Hepatocyte (in vitro differentiated cells): ENCODE measurements around the gene ABLIM2.

Experiments
- CTCF ChIP-seq: fragments of 200-600 bp; sonication (generic); IDR thresholded peaks from 2 replicates; pipeline ENCODE4 v1.5.1; 2016; ENCODE audit warnings: antibody characterized with exemption, mild to moderate bottlenecking; ENCODE audit not compliant: poor library complexity
- EZH2 ChIP-seq: fragments of 200-600 bp; sonication (generic); IDR thresholded peaks from 2 replicates; pipeline ENCODE4 v1.6.1; 2016; ENCODE audit warnings: antibody characterized with exemption, mild to moderate bottlenecking, borderline replicate concordance
- EZH2phosphoT487 ChIP-seq: fragments of 200-600 bp; sonication (generic); IDR thresholded peaks from one replicate; pipeline ENCODE4 v1.6.1; 2018; ENCODE audit warnings: antibody characterized with exemption, mild to moderate bottlenecking, low read depth, moderate library complexity; ENCODE audit not compliant: unreplicated experiment, severe bottlenecking

- TF ChIP-seq CTCF: no peak
- TF ChIP-seq EZH2: no peak
- TF ChIP-seq EZH2phosphoT487: no peak
Measured at GRCh38 chr4:7956934-7957656, 201.5 kb downstream of the ABLIM2 start.
